Aorta (tissue), 5 donors: Measurements from ENCODE around the gene SYT11. TPM values are rescaled to one million over a fixed set of nuclear protein-coding genes. Genes with fewer than 3 reads are reported as not detected.

Experiments
- ATAC-seq: fragments of 200-7000 bp; cut with Tn5 transposase; one replicate; pipeline ENCODE4 v1.9.1; 2022; ENCODE audit warnings: moderate library complexity; ENCODE audit not compliant: low FRiP score
- DNase-seq, 2 donors: peaks; one replicate each; pipeline ENCODE4 v3.0.0-alpha.2; 2020
- H3K27ac ChIP-seq, 2 donors: one replicate each; pipeline ENCODE4 v1.5.1; 2013; ENCODE audit warnings: low read length in 2 of 2, mild to moderate bottlenecking in 2 of 2, moderate library complexity in 2 of 2, control low read depth in 1 of 2, inconsistent platforms in 1 of 2, low read depth in 1 of 2
- H3K27me3 ChIP-seq, 2 donors: one replicate each; pipeline ENCODE4 v1.6.1; 2013; ENCODE audit warnings: control low read depth in 1 of 2, low read length in 1 of 2, mild to moderate bottlenecking in 1 of 2, moderate library complexity in 1 of 2; ENCODE audit not compliant: insufficient read depth in 2 of 2, control insufficient read depth in 1 of 2
- H3K36me3 ChIP-seq, 2 donors: one replicate each; pipeline ENCODE4 v1.6.1; 2013; ENCODE audit warnings: control low read depth in 1 of 2, low read length in 1 of 2, mild to moderate bottlenecking in 1 of 2; ENCODE audit not compliant: insufficient read depth in 2 of 2, control insufficient read depth in 1 of 2
- H3K4me1 ChIP-seq, 2 donors: one replicate each; pipeline ENCODE4 v1.6.1; 2013; ENCODE audit warnings: low read length in 2 of 2, control low read depth in 1 of 2, mild to moderate bottlenecking in 1 of 2, moderate library complexity in 1 of 2; ENCODE audit not compliant: insufficient read depth in 2 of 2, control insufficient read depth in 1 of 2
- H3K4me3 ChIP-seq, 2 donors: one replicate each; pipeline ENCODE4 v1.5.1; 2013; ENCODE audit warnings: low read length in 2 of 2, control low read depth in 1 of 2, mild to moderate bottlenecking in 1 of 2
- H3K9me3 ChIP-seq: one replicate; pipeline ENCODE4 v1.6.1; 2013; ENCODE audit warnings: mild to moderate bottlenecking, low read length; ENCODE audit not compliant: control insufficient read depth
- WGBS, 2 donors: extraction: QIAGEN DNeasy Blood & Tissue Kit; methylation state at CpG; one replicate each; pipeline ENCODE4 v1.1.7; 2013; 5-methylcytosine and 5-hydroxymethylcytosine counted together
- intact Hi-C, 2 donors: fragments of 100-400 bp; cut with DNase I; formaldehyde crosslinking; loops; one replicate each; pipeline versions ENCODE4 v1.14.2 to v1.15.0; 2022
- polyA plus RNA-seq, 2 donors: library from polyadenylated mRNA; stranded (reverse); fragments of 200-250 nt; gene quantifications; one replicate each; pipeline ENCODE4 v1.2.3, GENCODE V29; 2013
- total RNA-seq, 2 donors: library from RNA; stranded (reverse); fragmentation: NEBNext Ultra II Directional; extraction: Animal tissue kit (Norgen Biotek cat#: 25700); gene quantifications; one replicate each; pipeline ENCODE4 v1.2.1, GENCODE V29; 2021
- donor health status: healthy with polysubstance abuse.
- donor health status: Bipolar disorder and iron deficiency.
- donor health status: DM: no; HTN: no; CAD: no.
- donor health status: DM: no; HTN: no; CAD: no.
- donor health status: DM: yes; HTN: yes; CAD: no.

SYT11 gene
- total and polyA plus RNA-seq, 4 donors, result 12.1 to 49.5 (median 33.2) TPM

DNA sequence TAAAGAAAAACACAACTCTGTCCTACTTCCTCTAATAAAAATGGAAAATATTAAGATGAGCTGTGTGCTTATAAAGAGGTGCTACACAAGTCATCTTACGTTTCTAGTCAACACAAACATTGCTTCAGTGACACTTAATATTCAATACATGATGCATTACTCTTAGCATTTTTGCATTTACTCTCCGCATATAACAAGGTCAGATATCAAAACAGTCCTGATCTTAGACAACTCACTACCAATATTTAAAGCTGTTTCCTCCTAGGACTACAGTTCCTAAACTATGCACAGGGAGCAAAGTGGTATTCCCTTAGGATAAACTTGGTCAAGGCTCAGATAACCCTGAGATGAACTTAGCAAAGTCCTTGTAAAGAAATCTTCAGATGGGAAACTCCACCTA is 39.5 kb downstream of the SYT11 start:
- peaks cover 5 to 6% of the 10 kb centered on the region in 2 donors for H3K36me3 ChIP-seq
- no peak overlapping the region for H3K27ac ChIP-seq
- intact Hi-C loops, result no loop called here

GRCh38 chr1:155899683-155900082 is 40.3 kb downstream of the SYT11 start:
- intact Hi-C loops, result no loop called here
- WGBS, 2 donors, result 82 to 88% methylated on average over 2 of the region's 2 CpGs
- no peak overlapping the region for H3K4me3 ChIP-seq
- no peaks in the 10 kb centered on the region for H3K9me3 ChIP-seq
- DNase-seq (no peak), ATAC-seq (no peak)
- H3K27me3 ChIP-seq, result no peaks in the 10 kb centered on the region
- no peak overlapping the region for H3K27ac ChIP-seq
- peaks cover 8 to 9% of the 10 kb centered on the region in 2 donors for H3K36me3 ChIP-seq
- no peaks in the 10 kb centered on the region for H3K4me1 ChIP-seq

More for the DNA sequence above, 39.5 kb downstream of the SYT11 start:
- H3K4me3 ChIP-seq, result no peak overlapping the region
- ATAC-seq (no peak), DNase-seq (no peak)
- H3K27me3 ChIP-seq, result no peaks in the 10 kb centered on the region
- no peaks in the 10 kb centered on the region for H3K4me1 ChIP-seq
- no peaks in the 10 kb centered on the region for H3K9me3 ChIP-seq
- WGBS, 2 donors, result 54% methylated on average over 2 of the region's 2 CpGs

GRCh38 chr1:155900161-155900560 is 40.8 kb downstream of the SYT11 start:
- peaks cover 8 to 11% of the 10 kb centered on the region in 2 donors for H3K36me3 ChIP-seq
- H3K4me3 ChIP-seq, result no peak overlapping the region
- WGBS, 2 donors, result 72 to 78% methylated on average over 4 of the region's 4 CpGs
- no peak overlapping the region for H3K27ac ChIP-seq
- H3K27me3 ChIP-seq, result no peaks in the 10 kb centered on the region
- no peaks in the 10 kb centered on the region for H3K4me1 ChIP-seq
- intact Hi-C loops, result no loop called here
- H3K9me3 ChIP-seq, result no peaks in the 10 kb centered on the region
- ATAC-seq (no peak), DNase-seq (no peak)

GRCh38 chr1:155904261-155904660 is 44.9 kb downstream of the SYT11 start:
- DNase-seq (no peak), ATAC-seq (no peak)
- 92 to 93% methylated on average over 12 of the region's 12 CpGs for WGBS, 2 donors
- no peak overlapping the region for H3K27ac ChIP-seq
- peaks cover 9 to 11% of the 10 kb centered on the region in 2 donors for H3K36me3 ChIP-seq
- intact Hi-C loops, result no loop called here
- H3K9me3 ChIP-seq, result no peaks in the 10 kb centered on the region
- no peaks in the 10 kb centered on the region for H3K4me1 ChIP-seq
- H3K27me3 ChIP-seq, result no peaks in the 10 kb centered on the region
- no peak overlapping the region for H3K4me3 ChIP-seq

DNA sequence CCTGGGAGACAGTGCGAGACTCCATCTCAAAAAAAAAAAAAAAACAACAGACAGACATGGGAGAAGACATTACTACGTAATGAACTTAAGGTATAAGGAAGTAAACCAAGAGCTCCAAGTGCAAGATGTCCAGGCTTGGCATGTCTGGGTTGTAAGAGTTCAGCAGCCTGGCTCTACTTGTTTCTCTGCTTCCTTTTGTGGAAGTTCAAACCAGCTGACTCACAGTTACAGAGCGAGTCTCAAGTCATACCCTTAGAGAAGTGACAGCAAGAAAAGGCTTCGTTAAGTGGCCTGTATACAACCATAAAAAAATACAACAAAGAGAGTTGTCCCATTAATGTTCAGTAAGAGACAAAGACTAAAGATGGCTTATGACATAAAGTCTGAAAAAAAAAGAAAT is 50.5 kb downstream of the SYT11 start:
- intact Hi-C loops, result loop anchor here in 1 of 2 donors (5.0 kb wide), 1 partner anchor 48 kb away; no protein-coding TSS in a partner anchor
- H3K36me3 ChIP-seq, result peaks cover 5 to 10% of the 10 kb centered on the region in 2 donors
- H3K9me3 ChIP-seq, result no peaks in the 10 kb centered on the region
- ATAC-seq (peak; percentile 59), DNase-seq (peak in 1 of 2 donors; percentile 54)
- peak overlapping the region in 1 of 2 donors; percentile 39 for H3K27ac ChIP-seq
- H3K27me3 ChIP-seq, result no peaks in the 10 kb centered on the region
- no peaks in the 10 kb centered on the region for H3K4me1 ChIP-seq
- whole genome bisulfite sequencing, 2 donors, result 29 to 32% methylated on average over 4 of the region's 4 CpGs
- peak overlapping the region; percentile 63 to 69 for H3K4me3 ChIP-seq

DNA sequence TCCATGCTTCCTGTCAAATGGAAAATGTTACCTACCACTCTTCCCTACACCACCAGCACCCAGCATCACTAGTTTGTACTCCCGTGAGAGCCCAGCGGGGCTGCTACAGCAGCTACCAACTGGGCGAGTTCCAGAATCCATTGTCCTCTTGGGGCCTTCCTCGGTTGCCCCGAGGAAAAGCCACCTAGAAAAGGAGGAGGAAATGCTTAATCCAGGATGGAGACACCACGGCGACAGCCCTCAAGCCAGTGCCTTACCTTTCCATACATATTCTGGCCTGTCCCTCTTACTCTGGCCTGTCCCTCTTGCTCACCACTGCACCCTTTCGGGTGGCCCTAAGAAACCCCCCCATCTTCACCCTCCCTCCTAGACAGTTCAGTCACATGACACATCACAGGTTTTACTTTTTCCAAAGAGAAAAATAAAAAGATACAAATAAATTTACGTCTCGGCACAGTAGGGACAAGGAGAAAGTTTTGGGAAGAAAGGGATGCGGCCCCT is 51.3 kb downstream of the SYT11 start:
- WGBS, 2 donors, result 0% methylated on average over 11 of the region's 11 CpGs
- peaks cover 3 to 10% of the 10 kb centered on the region in 2 donors for H3K36me3 ChIP-seq
- no peaks in the 10 kb centered on the region for H3K9me3 ChIP-seq
- intact Hi-C loops, result loop anchor here in 1 of 2 donors (5.0 kb wide), 1 partner anchor 48 kb away; no protein-coding TSS in a partner anchor
- DNase-seq (no peak), ATAC-seq (peak; percentile 80)
- H3K4me1 ChIP-seq, result no peaks in the 10 kb centered on the region
- H3K27ac ChIP-seq, result peak overlapping the region; percentile 17 to 69
- H3K27me3 ChIP-seq, result no peaks in the 10 kb centered on the region
- H3K4me3 ChIP-seq, result peak overlapping the region; percentile 63 to 69

GRCh38 chr1:155911156-155912055 is 52.0 kb downstream of the SYT11 start, which contains the start of gene RIT1:
TSS of gene RIT1 (minus strand) at chr1:155911349. CDS start at chr1:155910761, 588 bp downstream.
- WGBS, 2 donors, result 6% methylated on average over 27 to 34 of the region's 34 CpGs
- Histone ChIP-seq H3K27me3 (no peaks in the 10 kb centered on the region), H3K27ac (peak within 1 kb of the TSS; percentile 17 to 81), H3K4me1 (no peaks in the 10 kb centered on the region), H3K9me3 (no peaks in the 10 kb centered on the region), H3K4me3 (peak within 1 kb of the TSS; percentile 63 to 69), H3K36me3 (peaks cover 3 to 10% of the 10 kb centered on the region in 2 donors)
- intact Hi-C loops, result loop anchor here in 1 of 2 donors (5.0 kb wide), 1 partner anchor 49 kb away; no protein-coding TSS in a partner anchor
- peak; percentile 93 to 96 for DNase-seq
- peak; percentile 97 for ATAC-seq

DNA sequence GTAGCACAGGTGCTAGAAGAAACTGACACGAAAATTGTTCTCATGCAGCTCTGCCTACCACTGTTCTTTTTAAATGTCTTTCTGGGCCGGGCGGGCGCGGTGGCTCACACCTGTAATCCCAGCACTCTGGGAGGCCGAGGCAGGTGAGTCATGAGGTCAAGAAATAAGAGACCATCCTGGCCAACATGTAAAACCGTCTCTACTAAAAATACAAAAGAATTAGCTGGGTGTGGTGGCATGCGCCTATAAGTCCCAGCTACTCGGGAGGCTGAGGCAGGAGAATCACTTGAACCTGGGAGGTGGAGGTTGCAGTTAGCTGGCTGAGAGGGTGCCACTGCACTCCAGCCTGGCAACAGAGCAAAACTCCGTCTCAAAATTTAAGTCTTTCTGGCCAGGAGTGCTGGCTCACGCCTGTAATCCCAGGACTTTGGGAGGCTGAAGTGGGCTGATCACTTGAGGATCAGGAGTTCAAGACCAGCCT is 52.7 kb downstream of the SYT11 start:
- peak overlapping the region in 1 of 2 donors; percentile 7 for H3K27ac ChIP-seq
- no peaks in the 10 kb centered on the region for H3K27me3 ChIP-seq
- intact Hi-C loops, result loop anchor here in 1 of 2 donors (5.0 kb wide), 1 partner anchor 50 kb away; no protein-coding TSS in a partner anchor
- H3K4me3 ChIP-seq, result no peak overlapping the region
- DNase-seq (no peak), ATAC-seq (no peak)
- no peaks in the 10 kb centered on the region for H3K4me1 ChIP-seq
- H3K9me3 ChIP-seq, result no peaks in the 10 kb centered on the region
- H3K36me3 ChIP-seq, result peaks cover 3 to 10% of the 10 kb centered on the region in 2 donors
- 70 to 77% methylated on average over 11 of the region's 11 CpGs for WGBS, 2 donors
